DOHH2 (cell line): ENCODE measurements around the gene COX19.

Source experiments
- H3F3A ChIP-seq: fragments of 200-600 bp; sonication (generic), shearing (Covaris generic); 2 replicates; pipeline ENCODE4 v1.6.0; 2016; ENCODE audit warnings: antibody characterized with exemption, mild to moderate bottlenecking; ENCODE audit not compliant: control insufficient read depth, insufficient read depth
- H3K27ac ChIP-seq: fragments of 200-600 bp; sonication (generic); 2 replicates; pipeline ENCODE4 v1.5.1; 2014; ENCODE audit warnings: low read depth, mild to moderate bottlenecking, low read length, moderate library complexity
- H3K27me3 ChIP-seq: fragments of 200-600 bp; sonication (generic); 2 replicates; pipeline ENCODE4 v1.6.1; 2014; ENCODE audit warnings: mild to moderate bottlenecking, low read length, mixed read lengths; ENCODE audit not compliant: control insufficient read depth
- H3K36me3 ChIP-seq: fragments of 200-600 bp; sonication (generic); 2 replicates; pipeline ENCODE4 v1.6.1; 2014; ENCODE audit warnings: mild to moderate bottlenecking, low read length, moderate library complexity, mixed read lengths; ENCODE audit not compliant: control insufficient read depth
- H3K4me1 ChIP-seq: fragments of 200-600 bp; sonication (generic); 2 replicates; pipeline ENCODE4 v1.6.1; 2014; ENCODE audit warnings: mild to moderate bottlenecking, low read length, mixed read lengths; ENCODE audit not compliant: control insufficient read depth
- H3K4me2 ChIP-seq: fragments of 200-600 bp; sonication (generic); 2 replicates; pipeline ENCODE4 v1.6.0; 2014; ENCODE audit warnings: mild to moderate bottlenecking, low read length, moderate library complexity
- H3K4me3 ChIP-seq: fragments of 200-600 bp; sonication (generic); 2 replicates; pipeline ENCODE4 v1.5.1; 2014; ENCODE audit warnings: mild to moderate bottlenecking, low read length, mixed read lengths
- H3K79me2 ChIP-seq: fragments of 200-600 bp; sonication (generic); 2 replicates; pipeline ENCODE4 v1.6.1; 2014; ENCODE audit warnings: mild to moderate bottlenecking, low read length, mixed read lengths; ENCODE audit not compliant: control insufficient read depth
- H3K9me2 ChIP-seq: fragments of 200-600 bp; sonication (generic); replicated peaks from 2 replicates; pipeline ENCODE4 v1.6.1; 2014; ENCODE audit warnings: mild to moderate bottlenecking, low read length, mixed read lengths; ENCODE audit not compliant: control insufficient read depth
- H3K9me3 ChIP-seq: fragments of 200-600 bp; sonication (generic); 2 replicates; pipeline ENCODE4 v1.6.1; 2014; ENCODE audit warnings: antibody characterized with exemption, low read length, mixed read lengths; ENCODE audit not compliant: control insufficient read depth, insufficient read depth
- H4K20me1 ChIP-seq: fragments of 200-600 bp; sonication (generic); 2 replicates; pipeline ENCODE4 v1.6.0; 2014; ENCODE audit warnings: low read depth, mild to moderate bottlenecking, antibody characterized with exemption, low read length, moderate library complexity; ENCODE audit not compliant: control insufficient read depth, insufficient read depth
- EZH2phosphoT487 ChIP-seq: fragments of 200-600 bp; sonication (generic); IDR thresholded peaks from 2 replicates; pipeline ENCODE4 v1.6.1; 2017; ENCODE audit warnings: borderline replicate concordance, mild to moderate bottlenecking, antibody characterized with exemption, low read length, moderate library complexity, mixed read lengths
- TF ChIP-seq, protein P1 (sequence below): fragments of 200-600 bp; sonication (generic); IDR thresholded peaks from one replicate; pipeline ENCODE4 v1.5.1; 2014; ENCODE audit warnings: antibody characterized with exemption, mild to moderate bottlenecking, low read depth, low read length; ENCODE audit not compliant: poor library complexity, severe bottlenecking

Gene COX19

DNA sequence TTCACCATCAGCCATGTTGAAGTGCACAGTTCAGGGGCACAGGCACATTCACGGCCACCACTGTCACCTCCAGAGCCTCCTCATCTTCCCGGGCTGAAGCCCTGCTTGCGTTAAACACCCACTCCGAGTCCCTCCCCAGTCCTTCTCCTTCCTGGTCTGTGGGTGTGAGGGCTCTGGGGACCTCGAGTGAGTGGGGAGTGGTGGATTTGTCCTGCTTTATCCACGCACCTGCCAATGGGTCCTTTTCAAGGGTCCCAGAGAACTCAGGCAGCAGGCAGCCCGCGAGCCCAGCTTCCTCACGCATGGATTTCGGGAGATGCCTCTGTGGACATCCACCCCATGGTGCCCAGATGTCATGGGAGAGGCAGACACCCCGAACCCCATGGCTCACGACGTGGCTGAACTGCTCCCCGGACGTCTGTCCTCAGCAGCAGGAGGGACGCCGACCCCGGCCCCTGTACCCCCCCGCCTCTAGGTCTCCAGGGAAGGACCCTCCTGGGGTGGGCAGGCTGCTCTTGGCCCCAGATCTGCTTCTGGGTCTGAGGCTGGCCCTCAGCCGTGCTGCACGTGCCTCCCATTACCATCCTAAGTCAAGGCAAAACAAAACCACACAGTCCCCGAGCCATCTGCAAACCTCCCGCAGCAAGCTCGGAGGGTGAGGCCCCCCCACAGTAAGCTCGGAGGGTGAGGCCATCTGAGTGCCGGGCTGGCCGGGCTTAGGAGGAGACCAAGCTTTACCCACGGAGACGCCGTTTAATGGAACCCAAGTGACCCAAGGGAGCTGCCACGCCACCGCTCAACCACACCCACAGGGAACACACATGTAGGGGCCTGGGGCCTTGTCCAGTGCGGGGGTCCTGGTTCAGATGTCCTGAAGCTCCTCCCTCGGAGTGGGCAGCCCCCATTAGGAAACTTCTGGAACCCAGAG is 16.6 kb upstream of the COX19 start:
- TF ChIP-seq, protein P1, sequence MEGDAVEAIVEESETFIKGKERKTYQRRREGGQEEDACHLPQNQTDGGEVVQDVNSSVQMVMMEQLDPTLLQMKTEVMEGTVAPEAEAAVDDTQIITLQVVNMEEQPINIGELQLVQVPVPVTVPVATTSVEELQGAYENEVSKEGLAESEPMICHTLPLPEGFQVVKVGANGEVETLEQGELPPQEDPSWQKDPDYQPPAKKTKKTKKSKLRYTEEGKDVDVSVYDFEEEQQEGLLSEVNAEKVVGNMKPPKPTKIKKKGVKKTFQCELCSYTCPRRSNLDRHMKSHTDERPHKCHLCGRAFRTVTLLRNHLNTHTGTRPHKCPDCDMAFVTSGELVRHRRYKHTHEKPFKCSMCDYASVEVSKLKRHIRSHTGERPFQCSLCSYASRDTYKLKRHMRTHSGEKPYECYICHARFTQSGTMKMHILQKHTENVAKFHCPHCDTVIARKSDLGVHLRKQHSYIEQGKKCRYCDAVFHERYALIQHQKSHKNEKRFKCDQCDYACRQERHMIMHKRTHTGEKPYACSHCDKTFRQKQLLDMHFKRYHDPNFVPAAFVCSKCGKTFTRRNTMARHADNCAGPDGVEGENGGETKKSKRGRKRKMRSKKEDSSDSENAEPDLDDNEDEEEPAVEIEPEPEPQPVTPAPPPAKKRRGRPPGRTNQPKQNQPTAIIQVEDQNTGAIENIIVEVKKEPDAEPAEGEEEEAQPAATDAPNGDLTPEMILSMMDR = no peak
- TF ChIP-seq EZH2phosphoT487 = no peak
- no peaks in the 10 kb centered on the region for H3K9me3 ChIP-seq
- H3K4me2 ChIP-seq = no peak overlapping the region
- H3K36me3 ChIP-seq = peaks cover 15% of the 10 kb centered on the region; the same call in 1 of the 2 replicates
- H4K20me1 ChIP-seq = no peaks in the 10 kb centered on the region
- no peak overlapping the region for H3K27ac ChIP-seq
- peaks cover 46% of the 10 kb centered on the region for H3K4me1 ChIP-seq
- H3F3A ChIP-seq = peaks cover 7% of the 10 kb centered on the region; the same call in 1 of the 2 replicates
- H3K4me3 ChIP-seq = no peak overlapping the region
- H3K79me2 ChIP-seq = no peaks in the 10 kb centered on the region
- no peaks in the 10 kb centered on the region for H3K27me3 ChIP-seq
- no peaks in the 10 kb centered on the region for H3K9me2 ChIP-seq

GRCh38 chr7:990933-991728 is 15.8 kb upstream of the COX19 start:
- H3K4me2 ChIP-seq = no peak overlapping the region
- H3K36me3 ChIP-seq = peaks cover 8% of the 10 kb centered on the region; the same call in 1 of the 2 replicates

GRCh38 chr7:990352-990932 is 15.1 kb upstream of the COX19 start:
- H4K20me1 ChIP-seq = no peaks in the 10 kb centered on the region
- peaks cover 6% of the 10 kb centered on the region for H3K27me3 ChIP-seq
- H3K9me2 ChIP-seq = no peaks in the 10 kb centered on the region
- no peak overlapping the region for H3K4me2 ChIP-seq
- peaks cover 3% of the 10 kb centered on the region; the same call in 1 of the 2 replicates for H3K36me3 ChIP-seq
- H3K79me2 ChIP-seq = no peaks in the 10 kb centered on the region
- no peaks in the 10 kb centered on the region for H3K9me3 ChIP-seq
- H3K4me1 ChIP-seq = peaks cover 36% of the 10 kb centered on the region
- H3F3A ChIP-seq = peaks cover 9% of the 10 kb centered on the region; the same call in 1 of the 2 replicates
- no peak overlapping the region for H3K4me3 ChIP-seq
- TF ChIP-seq EZH2phosphoT487 = no peak
- TF ChIP-seq, protein P1 = no peak
- H3K27ac ChIP-seq = no peak overlapping the region

More at GRCh38 chr7:990933-991728, 15.8 kb upstream of the COX19 start:
- H3K27ac ChIP-seq = no peak overlapping the region
- no peaks in the 10 kb centered on the region for H3K79me2 ChIP-seq
- no peak for TF ChIP-seq EZH2phosphoT487
- TF ChIP-seq, protein P1 = no peak
- no peaks in the 10 kb centered on the region for H3K9me3 ChIP-seq
- H3K27me3 ChIP-seq = no peaks in the 10 kb centered on the region
- peaks cover 37% of the 10 kb centered on the region for H3K4me1 ChIP-seq
- H3K9me2 ChIP-seq = no peaks in the 10 kb centered on the region
- H4K20me1 ChIP-seq = no peaks in the 10 kb centered on the region
- H3K4me3 ChIP-seq = no peak overlapping the region
- peaks cover 7% of the 10 kb centered on the region; the same call in 1 of the 2 replicates for H3F3A ChIP-seq
